GM10847 (cell line): ENCODE data around the gene DNHD1.
A peak's percentile ranks its signal among the peaks of the same experiment; 100 is the strongest.

Experiments
- POLR2A ChIP-seq: IDR thresholded peaks from 2 replicates; pipeline ENCODE4 v1.6.1; 2011; ENCODE audit not compliant: insufficient read length; ENCODE audit errors: extremely low read depth

DNHD1 gene

GRCh38 chr11:6474413-6474792 is 22.7 kb upstream of the DNHD1 start:
- no peak for TF ChIP-seq POLR2A

GRCh38 chr11:6474806-6475500 is 22.1 kb upstream of the DNHD1 start:
- TF ChIP-seq POLR2A, result no peak

DNA sequence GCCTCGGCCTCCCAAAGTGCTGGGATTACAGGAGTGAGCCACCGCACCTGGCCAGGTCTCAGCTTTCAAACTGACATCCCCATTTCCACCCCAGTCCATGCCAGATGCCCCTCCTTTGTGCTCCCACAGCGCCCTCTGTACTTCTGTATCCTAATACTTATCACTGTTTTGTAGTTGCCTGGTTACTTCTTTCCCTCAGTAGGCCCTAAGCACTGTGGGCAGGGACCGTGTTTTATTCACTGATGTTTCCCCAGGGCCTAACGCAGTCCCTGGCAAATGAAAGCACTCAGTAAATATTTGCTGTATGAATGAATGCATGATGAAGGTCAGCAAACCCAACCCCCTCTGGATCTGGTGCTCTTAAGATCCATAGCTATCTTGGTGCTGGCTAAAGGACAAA is 21.1 kb upstream of the DNHD1 start:
- no peak for TF ChIP-seq POLR2A

DNA sequence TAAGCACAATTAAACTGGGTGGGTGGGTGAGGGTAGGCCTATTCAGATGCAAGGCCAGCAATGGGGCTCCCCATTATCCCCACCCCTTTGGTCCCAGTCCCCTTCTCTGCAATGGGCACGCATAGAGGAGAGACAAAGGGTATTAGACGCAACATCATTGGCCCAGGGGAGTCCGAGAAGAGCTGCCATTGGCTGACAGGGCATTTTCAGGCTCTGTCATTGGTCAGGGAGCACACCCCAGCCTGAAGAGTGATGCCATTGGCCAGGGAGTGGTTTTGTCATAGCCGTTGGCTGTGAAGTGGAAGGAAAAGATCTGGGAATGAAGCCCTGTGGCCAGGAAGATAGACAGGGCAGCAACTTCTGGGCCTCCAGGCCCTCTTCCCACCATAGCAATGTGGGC is 20.5 kb upstream of the DNHD1 start:
- TF ChIP-seq POLR2A, result no peak

GRCh38 chr11:6480299-6480914 is 16.7 kb upstream of the DNHD1 start:
- no peak for TF ChIP-seq POLR2A

DNA sequence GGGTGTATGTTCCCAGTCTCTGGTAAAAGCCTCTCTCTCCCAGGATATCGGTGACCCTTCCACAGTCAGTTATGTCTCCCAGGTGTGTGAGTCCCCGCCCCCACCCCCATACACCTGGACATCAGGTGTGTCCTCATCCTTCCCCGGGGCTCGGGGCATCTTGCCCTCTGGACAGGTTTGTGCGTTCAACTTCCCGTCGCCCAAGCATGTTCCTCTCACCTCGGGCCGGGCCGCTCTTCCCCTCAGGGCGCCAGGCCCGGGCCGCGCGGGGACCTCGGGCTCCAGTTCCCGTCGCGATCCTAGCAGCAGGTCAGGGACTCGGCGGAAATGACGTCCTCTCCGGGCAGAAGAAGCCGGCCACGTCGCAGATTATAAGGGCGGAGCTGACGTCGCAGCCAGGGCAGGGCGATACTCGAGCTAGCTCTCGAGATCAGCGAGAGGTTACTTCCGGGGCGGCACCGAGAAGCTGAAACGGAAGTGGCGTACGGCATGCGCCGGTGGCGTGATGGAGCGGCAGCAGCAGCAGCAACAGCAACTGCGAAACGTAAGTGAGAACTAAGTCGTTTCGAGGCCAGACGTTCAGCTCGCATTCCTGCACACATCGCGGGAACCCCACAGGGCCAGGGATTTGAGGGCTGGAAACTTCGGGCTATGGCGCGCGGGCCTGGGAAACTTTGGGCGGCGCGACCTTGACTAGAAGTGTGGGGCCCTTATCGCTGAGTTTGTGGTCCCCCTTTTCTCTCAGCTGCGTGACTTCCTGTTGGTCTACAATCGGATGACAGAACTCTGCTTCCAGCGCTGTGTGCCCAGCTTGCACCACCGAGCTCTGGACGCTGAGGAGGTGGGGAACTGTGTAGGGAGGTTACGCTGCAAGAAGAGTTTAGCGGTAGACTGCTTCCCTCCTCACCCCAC is 15.8 kb upstream of the DNHD1 start, which contains the start of the genes ARFIP2 and TIMM10B:
TSS of gene ARFIP2 (minus strand) at position 320 of the 912 bp plus-strand sequence. CDS start 910 bp downstream, outside the sequence.
TSS of gene TIMM10B (plus strand) at position 490 of the 912 bp plus-strand sequence. CDS start at position 506, 16 bp downstream.
- peak; percentile 90 for TF ChIP-seq POLR2A

DNA sequence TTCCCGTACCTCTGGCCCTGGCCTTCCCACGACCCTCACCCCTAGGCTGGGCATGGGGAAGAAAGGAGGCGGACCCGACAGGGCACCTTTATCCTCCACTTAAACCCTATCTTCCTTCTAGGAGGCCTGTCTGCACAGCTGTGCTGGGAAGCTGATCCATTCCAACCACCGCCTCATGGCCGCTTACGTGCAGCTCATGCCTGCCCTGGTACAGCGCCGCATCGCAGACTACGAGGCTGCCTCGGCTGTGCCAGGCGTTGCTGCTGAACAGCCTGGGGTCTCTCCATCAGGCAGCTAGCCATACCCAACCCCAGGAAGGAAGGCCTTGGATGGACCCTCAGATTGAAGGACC is 15.2 kb upstream of the DNHD1 start:
- no peak for TF ChIP-seq POLR2A

DNA sequence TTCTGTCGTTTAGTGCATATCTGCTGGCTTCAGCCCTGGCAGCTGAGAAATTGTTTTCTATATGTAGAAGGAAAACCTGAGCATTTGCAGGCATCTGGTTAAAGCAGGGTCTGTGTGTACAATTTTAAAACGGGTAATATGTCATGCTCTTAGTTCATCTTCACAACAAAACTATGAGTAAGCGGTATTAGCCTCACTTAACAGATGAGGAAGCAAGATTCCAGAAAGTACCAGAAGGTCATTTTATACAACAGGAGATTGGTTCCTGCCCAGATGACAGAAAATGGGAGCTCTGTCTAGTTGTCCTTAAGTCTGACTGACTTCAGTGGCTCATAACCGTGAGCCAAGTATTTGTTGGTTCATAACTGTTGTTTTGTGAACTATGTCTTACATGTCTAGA is 14.6 kb upstream of the DNHD1 start:
- TF ChIP-seq POLR2A, result no peak

DNA sequence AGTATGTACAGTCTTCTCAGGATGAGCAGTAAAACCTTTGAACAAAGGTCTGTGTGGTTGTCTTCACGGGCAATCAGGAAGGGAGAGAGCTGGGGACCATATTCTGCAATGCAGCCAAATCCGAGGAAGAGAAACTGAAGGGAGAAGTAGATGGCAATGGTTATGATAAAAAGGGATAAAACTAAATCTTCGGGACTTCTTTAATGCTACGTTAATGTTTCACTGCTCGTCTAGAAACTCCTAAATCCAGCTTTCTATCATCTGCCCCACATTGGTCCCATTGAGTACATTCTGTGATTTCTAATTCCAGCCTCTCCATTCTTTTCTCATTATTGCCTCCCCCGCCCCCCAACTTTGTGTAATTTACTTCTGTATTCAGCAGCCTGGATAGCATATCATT is 14.1 kb upstream of the DNHD1 start:
- no peak for TF ChIP-seq POLR2A

DNA sequence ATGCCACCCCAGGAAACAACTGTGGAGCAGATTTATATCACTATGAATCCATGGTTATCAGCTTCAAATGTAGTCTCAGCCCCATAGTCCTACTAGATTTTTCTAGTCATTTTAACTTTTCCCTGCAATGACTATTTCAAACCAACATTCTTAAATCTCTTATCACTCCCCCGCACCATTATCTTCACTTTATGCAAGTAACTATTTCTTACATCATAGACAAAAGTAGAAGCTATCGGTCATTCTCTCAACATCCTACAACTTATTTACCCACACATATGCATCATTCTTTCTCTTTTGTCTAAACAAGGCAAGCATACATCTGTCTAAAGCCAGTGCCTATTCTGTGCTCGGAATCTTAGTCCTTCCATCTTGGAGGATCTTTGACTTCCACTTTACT is 11.4 kb upstream of the DNHD1 start:
- no peak for TF ChIP-seq POLR2A

GRCh38 chr11:6486256-6486655 is 10.8 kb upstream of the DNHD1 start:
- no peak for TF ChIP-seq POLR2A

GRCh38 chr11:6486938-6487337 is 10.1 kb upstream of the DNHD1 start:
- no peak for TF ChIP-seq POLR2A

GRCh38 chr11:6488342-6488741 is 8.7 kb upstream of the DNHD1 start:
- no peak for TF ChIP-seq POLR2A

DNA sequence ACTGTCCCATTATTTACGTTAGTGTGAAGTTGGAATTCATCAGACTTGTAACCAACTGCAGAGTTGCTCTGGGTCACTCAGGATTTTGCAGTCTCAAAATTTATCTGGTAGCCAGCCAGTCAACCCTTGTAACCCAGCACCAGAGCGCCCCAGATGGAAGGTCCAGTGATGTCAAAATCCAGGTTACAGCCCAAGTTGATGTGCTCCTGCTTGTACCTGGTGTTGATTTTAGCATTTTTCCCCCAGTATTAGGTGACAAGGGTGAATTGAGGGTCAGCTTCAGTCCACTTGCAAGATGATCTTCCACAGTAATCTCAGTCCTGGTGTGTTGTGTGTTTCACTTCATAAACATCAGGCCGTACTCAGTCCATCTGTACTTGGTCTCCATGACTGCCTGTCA is 8.3 kb upstream of the DNHD1 start:
- no peak for TF ChIP-seq POLR2A

DNA sequence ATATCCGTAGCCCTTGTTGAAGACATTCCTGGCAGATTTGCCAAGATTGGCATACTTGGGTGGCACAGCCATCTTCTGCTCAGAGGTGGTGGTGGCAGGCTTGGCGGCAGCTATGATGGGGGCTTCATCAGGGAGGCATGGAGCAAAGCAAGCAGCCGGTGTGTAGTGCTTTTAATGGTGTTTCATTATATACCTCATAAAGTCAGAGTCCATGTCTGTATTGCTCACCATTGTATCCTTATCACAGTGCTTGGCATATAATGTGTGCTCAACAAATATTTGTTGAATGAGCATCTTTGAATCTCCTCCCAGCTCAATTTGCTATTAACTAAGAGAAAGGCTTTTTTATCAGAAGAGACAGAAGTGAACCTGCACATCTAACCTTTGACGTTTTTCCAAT is 7.8 kb upstream of the DNHD1 start:
- TF ChIP-seq POLR2A, result no peak

GRCh38 chr11:6498121-6498520 is 1.0 kb downstream of the DNHD1 start:
- TF ChIP-seq POLR2A, result no peak
